Uterine smooth muscle cell (primary cell): ENCODE data around the gene NAP1L4. TPM values are rescaled to one million over a fixed set of nuclear protein-coding genes. Genes with fewer than 3 reads are reported as not detected.

Experiments
- total RNA-seq: library from RNA; depleted of rRNA; stranded (reverse); fragments of >200 nt; gene quantifications from 2 replicates; pipeline ENCODE4 v1.2.3, GENCODE V29; 2014

The NAP1L4 gene
- total RNA-seq, result 109 and 153 TPM in 2 replicates

GRCh38 chr11:2992234-2992996, at the start of gene NAP1L4:
TSS of gene NAP1L4 (minus strand) at chr11:2992329. CDS start at chr11:2979220, 13,109 bp downstream.

GRCh38 chr11:2928605-2929530, 63.3 kb downstream of the NAP1L4 start, which contains the start of gene PHLDA2:
TSS of gene PHLDA2 (minus strand) at chr11:2929420. CDS start at chr11:2929364, 56 bp downstream.

Other genes with a start within 250 kb of the NAP1L4 start
- 8.1 and 13.7 TPM in 2 replicates for gene CDKN1C, start 106.6 kb downstream of the NAP1L4 start, total RNA-seq
- 7.6 and 14.4 TPM in 2 replicates for gene PHLDA2, start 62.9 kb downstream of the NAP1L4 start, total RNA-seq
- 116 and 134 TPM in 2 replicates for gene CARS1, start 65.1 kb upstream of the NAP1L4 start, total RNA-seq
- gene OSBPL5, start 173.0 kb upstream of the NAP1L4 start, total RNA-seq, result 38.6 and 42.4 TPM in 2 replicates
- not detected in 2 replicates for gene MRGPRG, start 226.5 kb upstream of the NAP1L4 start, total RNA-seq
- gene MRGPRE, start 240.1 kb upstream of the NAP1L4 start, total RNA-seq, result not detected in 2 replicates